Measurements from ENCODE around the gene GJB2. TPM values are rescaled to one million over a fixed set of nuclear protein-coding genes. Genes with fewer than 3 reads are reported as not detected.

GJB2 gene
- total RNA-seq, 1 donor: 3.4 TPM

DNA sequence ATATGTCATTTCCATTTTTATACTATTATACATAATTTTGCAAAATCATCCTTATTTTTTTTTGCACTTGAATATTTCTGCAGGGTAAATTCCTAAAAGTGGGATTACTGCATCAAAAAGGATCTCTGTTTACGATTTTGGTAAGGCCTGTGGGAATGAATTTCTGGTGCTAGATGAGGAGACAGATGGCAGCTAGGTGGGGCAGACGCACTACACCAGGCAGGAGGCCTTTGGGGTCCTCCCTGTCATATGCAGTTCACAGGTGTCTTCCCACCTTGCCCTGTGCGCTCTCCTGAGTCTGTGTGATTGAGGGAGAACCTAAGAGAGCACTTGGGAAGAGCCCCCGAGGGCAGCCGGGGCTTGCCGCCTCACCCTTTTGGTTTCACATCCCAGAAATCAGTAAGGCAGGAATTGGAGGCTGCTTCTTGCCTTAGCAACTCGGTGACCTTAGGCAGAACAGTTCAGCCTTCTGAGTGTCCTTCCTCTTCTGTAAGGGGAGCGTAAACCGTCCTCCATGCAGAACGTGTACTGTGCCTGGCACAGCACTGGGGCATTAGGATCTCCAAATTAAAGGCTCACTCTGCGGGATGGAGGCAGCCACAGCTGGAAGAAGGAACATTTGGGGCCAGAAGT is 13.4 kb upstream of the GJB2 start:
- H3K9me3 ChIP-seq (ENCODE audit: low read depth, low read length): no peaks in the 10 kb centered on the region
- H3K4me3 ChIP-seq (ENCODE audit: low read length): no peak overlapping the region
- peaks cover 12% of the 10 kb centered on the region for H3K27me3 ChIP-seq (ENCODE audit: insufficient read depth, low read length)
- no peaks in the 10 kb centered on the region for H3K4me1 ChIP-seq (ENCODE audit: insufficient read depth, low read length)

DNA sequence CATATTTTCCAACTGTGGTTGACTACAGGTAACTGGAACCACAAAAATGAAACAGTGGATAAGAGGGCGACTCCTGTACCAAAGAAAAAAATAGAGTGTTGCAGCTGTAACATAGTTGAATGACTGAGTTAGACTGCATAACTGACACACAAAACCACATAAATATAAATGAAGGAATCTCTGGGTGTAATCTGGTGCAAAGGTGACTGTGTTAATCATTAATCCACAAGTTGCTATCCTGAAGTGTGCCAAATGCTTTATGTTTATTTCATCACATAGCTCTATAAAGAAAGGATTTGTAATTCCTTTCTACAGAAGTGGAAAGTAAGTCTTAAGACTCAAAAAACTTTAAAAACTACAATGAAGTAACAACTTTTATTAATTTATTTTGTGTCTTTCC is 6.0 kb upstream of the GJB2 start:
- H3K27me3 ChIP-seq (ENCODE audit: insufficient read depth, low read length): peaks cover 46% of the 10 kb centered on the region

DNA sequence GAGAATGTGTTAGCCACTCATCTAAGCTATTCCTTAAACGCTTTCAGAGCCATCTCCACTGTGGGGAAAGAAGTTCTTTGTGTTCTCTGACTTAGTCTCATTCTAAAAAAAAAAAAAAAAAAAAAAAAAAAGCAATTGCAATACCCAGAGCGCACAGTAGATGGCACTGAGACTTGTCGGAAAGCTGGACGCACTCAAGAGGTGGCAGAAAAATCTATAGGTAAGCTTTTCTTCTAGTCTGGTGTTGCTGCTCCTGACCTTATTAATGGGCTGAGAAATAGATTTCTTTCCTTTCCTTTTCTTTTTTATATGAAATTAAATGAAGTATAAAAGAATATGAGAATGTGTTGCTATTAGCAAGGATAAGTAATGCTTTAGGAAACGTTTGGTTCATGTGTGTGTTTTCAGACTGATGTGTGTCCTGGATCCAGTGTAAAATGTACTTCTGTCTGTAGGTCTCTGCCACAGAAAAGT is 4.7 kb upstream of the GJB2 start:
- no peak overlapping the region for H3K4me3 ChIP-seq (ENCODE audit: low read length)
- peaks cover 24% of the 10 kb centered on the region for H3K4me1 ChIP-seq (ENCODE audit: insufficient read depth, low read length)
- H3K27me3 ChIP-seq (ENCODE audit: insufficient read depth, low read length): peaks cover 50% of the 10 kb centered on the region
- H3K9me3 ChIP-seq (ENCODE audit: low read depth, low read length): no peaks in the 10 kb centered on the region

More for the DNA sequence above, 6.0 kb upstream of the GJB2 start:
- no peak overlapping the region for H3K4me3 ChIP-seq (ENCODE audit: low read length)
- no peaks in the 10 kb centered on the region for H3K9me3 ChIP-seq (ENCODE audit: low read depth, low read length)
- peaks cover 15% of the 10 kb centered on the region for H3K4me1 ChIP-seq (ENCODE audit: insufficient read depth, low read length)

DNA sequence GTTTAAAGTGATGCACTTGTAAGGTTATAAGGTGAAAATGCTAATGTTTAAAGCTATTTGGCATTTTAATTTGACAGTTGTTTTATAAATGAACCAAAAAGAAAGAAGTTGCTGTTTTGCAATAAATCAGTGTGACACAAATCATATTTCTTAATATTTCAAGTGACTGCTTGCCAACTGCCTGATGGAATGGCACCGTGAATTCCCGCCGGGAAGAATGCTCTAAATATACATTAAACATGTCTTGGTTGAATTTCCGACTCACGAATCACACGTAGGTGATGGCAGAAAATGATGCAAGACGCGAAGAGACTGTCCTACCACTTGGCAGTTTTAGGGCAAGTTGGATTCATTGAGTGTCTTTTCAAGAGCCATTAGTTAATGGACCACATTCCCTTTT is 3.1 kb upstream of the GJB2 start:
- H3K9me3 ChIP-seq (ENCODE audit: low read depth, low read length): no peaks in the 10 kb centered on the region
- H3K27me3 ChIP-seq (ENCODE audit: insufficient read depth, low read length): peaks cover 62% of the 10 kb centered on the region
- H3K4me1 ChIP-seq (ENCODE audit: insufficient read depth, low read length): peaks cover 33% of the 10 kb centered on the region
- H3K4me3 ChIP-seq (ENCODE audit: low read length): no peak overlapping the region

DNA sequence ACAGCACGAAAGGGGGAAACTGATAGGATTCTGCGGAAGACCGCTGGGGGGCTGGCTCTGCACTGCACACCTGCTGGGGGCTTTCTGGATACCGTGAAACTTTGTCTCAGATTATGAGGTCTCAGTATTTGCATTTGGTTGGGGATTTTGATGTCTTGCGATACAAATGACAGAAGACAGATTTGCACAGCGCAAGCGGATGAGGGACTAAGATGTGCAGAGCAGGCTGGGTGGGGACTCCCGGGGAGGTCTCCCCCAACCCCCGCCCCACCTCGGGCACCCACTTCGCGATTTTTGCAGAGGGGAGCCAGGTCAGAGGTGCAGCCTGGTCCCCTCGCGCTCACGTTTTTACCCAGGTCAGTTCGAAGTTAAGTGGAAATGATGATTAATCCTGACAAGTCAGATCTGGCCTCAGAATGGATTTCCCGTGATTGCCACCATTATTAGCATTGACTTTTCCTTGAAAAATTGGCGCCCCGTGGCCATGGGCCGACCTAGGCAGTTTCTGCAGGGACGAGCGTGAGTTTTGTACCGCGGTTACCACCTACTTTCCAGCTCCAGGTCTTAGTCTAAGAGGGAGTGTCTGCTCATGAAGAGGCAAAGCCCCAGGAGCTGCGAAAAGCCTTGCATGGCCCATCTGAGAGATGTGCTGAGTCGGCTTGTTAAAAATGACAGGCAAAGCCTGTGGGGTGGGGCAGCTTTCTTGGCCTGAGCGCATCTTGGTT is 1.3 kb upstream of the GJB2 start:
- Histone ChIP-seq H3K4me1 (ENCODE audit: insufficient read depth, low read length) (peaks cover 38% of the 10 kb centered on the region), H3K9me3 (ENCODE audit: low read depth, low read length) (no peaks in the 10 kb centered on the region), H3K27me3 (ENCODE audit: insufficient read depth, low read length) (peaks cover 64% of the 10 kb centered on the region), H3K4me3 (ENCODE audit: low read length) (no peak overlapping the region)

DNA sequence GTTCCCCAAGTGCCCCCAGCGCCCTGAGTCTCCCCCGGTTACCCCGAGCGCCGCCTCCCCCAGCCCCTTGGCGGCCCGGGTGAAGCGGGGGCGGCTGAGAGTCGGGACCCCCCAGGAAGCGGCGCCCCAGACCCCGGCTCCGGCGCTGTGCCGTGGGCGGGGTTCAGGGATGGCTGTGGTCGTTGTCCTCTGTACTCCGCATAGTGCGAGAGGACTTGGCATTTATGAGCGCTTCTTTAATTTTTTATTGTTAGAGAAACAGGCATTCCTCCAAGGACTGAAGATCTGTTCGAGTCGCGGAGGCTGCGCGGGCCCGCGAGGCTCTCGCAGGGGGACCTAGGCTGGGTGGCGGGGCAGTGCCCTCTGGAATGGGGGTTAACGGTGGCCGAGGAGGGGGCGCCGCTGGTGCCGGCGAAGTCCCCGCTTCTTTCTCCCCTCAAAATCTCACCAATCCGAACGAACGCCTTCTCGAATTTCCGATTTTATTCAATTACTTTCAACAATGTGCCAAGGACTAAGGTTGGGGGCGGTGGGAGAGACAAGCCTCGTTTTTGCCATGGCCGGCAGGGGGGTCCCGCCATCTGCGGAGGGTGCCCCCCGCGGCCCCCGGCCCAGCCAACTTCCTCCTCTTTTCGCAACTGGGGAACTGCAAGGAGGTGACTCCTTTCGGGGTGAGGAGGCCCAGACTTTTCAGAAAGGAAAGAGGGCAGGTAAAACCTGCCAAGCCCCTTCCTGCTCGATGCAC is 596 bp upstream of the GJB2 start:
- H3K4me1 ChIP-seq (ENCODE audit: insufficient read depth, low read length): peaks cover 38% of the 10 kb centered on the region
- H3K27me3 ChIP-seq (ENCODE audit: insufficient read depth, low read length): peaks cover 64% of the 10 kb centered on the region
- H3K9me3 ChIP-seq (ENCODE audit: low read depth, low read length): no peaks in the 10 kb centered on the region
- H3K4me3 ChIP-seq (ENCODE audit: low read length): peak overlapping the region; percentile 5

DNA sequence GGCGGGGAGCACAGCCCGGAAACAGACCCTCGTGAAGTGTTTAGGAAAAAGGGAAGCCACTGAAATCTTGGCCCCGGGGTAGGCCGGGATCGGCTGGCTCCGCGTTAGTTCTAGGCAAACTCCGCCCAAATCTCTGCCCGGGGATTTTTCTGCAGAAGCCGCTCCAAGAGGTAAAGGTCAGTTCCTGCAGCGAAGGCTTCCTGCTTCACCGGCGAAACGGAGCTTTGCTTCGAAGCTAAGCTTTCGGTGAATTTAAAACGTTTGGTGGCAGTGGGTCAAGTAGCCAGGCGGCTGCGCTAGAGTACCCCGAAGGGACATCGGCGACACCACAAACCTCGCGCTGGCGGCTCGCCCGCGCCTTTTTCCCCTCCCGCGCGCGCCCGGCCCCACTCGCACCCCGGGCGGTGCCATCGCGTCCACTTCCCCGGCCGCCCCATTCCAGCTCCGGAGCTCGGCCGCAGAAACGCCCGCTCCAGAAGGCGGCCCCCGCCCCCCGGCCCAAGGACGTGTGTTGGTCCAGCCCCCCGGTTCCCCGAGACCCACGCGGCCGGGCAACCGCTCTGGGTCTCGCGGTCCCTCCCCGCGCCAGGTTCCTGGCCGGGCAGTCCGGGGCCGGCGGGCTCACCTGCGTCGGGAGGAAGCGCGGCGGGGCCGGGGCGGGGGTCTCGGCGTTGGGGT is 441 bp downstream of the GJB2 start:
- Histone ChIP-seq H3K9me3 (ENCODE audit: low read depth, low read length) (no peaks in the 10 kb centered on the region), H3K4me3 (ENCODE audit: low read length) (peak overlapping the region; percentile 9), H3K27me3 (ENCODE audit: insufficient read depth, low read length) (peaks cover 59% of the 10 kb centered on the region), H3K4me1 (ENCODE audit: insufficient read depth, low read length) (peaks cover 38% of the 10 kb centered on the region)

DNA sequence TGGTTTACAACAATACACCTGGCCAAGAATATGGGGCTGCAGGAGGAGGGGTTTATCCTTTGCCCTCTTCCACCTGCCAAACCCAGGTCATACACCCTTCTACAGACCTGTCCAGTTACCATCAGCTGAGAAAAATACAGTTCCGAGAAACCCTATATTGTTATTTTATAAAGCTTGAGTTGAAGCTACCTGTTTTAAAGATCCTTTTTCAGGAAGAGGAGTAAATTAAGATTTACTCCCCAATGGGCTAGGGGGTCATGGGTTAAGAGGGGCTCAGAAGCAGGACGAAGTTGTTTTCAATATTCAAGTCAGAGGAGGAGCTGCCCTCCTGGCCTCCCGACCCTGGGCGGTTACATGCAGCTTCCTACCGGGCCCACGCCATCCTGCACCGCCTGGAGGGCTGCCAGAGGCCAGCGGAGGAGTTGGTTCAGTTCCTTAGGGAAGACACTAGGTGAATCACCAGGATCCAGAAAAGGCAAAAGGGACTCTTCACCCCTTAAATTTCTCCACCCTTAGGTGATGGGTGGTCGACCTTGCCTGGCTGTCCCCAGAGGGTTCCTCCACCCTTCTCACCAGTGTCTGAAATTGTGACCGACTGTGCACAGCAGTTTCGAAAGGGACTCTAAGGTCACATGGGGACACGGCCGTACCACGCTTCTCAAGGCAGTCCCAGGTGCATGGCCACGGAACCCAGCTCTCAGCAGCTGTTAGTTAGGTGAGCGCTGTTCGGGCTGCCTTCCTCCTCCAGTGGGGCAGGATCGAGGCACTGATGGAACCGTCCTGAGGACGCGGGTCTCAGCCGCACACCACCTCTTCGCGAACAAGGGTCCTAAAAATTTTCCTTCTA is 1.2 kb downstream of the GJB2 start:
- H3K27me3 ChIP-seq (ENCODE audit: insufficient read depth, low read length): peaks cover 51% of the 10 kb centered on the region

DNA sequence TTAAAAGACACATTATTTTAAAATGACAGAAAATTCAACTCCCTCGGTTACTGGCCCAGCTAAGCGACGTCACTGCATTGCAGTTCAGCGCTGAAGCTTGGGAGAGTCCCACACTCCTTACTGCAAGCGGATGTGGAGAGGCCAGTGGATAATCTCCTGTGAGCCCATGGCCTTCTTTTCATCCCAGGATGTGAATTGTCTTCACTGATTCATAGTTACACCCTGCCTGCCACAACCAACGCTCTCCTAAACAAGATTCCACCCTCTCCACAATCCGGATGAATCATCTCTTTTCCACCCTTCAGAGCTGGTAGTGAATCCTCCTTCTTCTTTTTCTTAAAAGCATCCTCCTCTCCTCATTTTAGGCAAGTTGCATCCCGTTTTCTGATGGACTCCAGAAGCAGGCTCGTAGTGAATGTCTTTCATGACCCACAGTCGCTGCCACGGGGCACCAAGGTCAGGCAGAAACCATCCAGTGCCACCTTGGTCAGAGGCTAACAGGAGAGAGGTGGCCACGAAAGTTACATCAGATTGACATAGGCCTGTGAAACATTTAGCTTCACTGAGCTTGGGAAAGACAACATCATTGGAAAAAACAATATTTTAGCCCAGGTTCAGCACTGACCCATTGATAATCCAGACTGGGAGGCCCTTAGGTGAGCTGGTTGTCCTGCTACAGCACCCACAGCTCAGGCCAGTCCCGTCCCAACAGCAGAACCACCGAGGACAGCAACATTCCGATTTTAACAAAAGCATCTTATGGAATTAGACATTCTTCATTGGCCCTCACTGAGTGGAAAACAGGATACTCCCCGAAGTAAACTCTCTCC is 2.0 kb downstream of the GJB2 start:
- Histone ChIP-seq H3K27me3 (ENCODE audit: insufficient read depth, low read length) (peaks cover 43% of the 10 kb centered on the region), H3K4me1 (ENCODE audit: insufficient read depth, low read length) (peaks cover 36% of the 10 kb centered on the region)

More for the DNA sequence above, 1.2 kb downstream of the GJB2 start:
- no peaks in the 10 kb centered on the region for H3K9me3 ChIP-seq (ENCODE audit: low read depth, low read length)
- H3K4me1 ChIP-seq (ENCODE audit: insufficient read depth, low read length): peaks cover 38% of the 10 kb centered on the region
- H3K4me3 ChIP-seq (ENCODE audit: low read length): no peak overlapping the region

DNA sequence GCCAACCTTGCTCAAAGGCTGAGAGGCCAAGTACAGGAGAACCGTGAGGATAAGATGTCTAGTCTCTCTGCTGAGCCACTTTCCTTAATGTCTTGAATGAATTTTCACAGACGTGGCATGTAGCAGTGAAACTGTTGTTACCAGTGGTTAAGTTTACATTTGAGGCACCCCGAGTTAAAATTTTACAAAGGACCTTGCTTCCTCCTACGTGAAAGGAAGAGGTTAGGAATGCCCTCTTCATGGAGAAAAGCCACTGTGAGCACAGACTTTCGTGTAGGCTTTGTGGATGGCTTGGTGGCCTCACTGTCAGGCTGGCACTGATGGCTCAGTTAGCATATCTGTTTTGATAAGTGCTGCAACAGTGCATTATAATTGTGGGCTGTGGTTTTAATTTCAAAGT is 2.7 kb downstream of the GJB2 start:
- H3K4me3 ChIP-seq (ENCODE audit: low read length): no peak overlapping the region
- peaks cover 37% of the 10 kb centered on the region for H3K27me3 ChIP-seq (ENCODE audit: insufficient read depth, low read length)
- no peaks in the 10 kb centered on the region for H3K9me3 ChIP-seq (ENCODE audit: low read depth, low read length)
- H3K4me1 ChIP-seq (ENCODE audit: insufficient read depth, low read length): peaks cover 31% of the 10 kb centered on the region

More for the DNA sequence above, 2.0 kb downstream of the GJB2 start:
- no peak overlapping the region for H3K4me3 ChIP-seq (ENCODE audit: low read length)
- H3K9me3 ChIP-seq (ENCODE audit: low read depth, low read length): no peaks in the 10 kb centered on the region

DNA sequence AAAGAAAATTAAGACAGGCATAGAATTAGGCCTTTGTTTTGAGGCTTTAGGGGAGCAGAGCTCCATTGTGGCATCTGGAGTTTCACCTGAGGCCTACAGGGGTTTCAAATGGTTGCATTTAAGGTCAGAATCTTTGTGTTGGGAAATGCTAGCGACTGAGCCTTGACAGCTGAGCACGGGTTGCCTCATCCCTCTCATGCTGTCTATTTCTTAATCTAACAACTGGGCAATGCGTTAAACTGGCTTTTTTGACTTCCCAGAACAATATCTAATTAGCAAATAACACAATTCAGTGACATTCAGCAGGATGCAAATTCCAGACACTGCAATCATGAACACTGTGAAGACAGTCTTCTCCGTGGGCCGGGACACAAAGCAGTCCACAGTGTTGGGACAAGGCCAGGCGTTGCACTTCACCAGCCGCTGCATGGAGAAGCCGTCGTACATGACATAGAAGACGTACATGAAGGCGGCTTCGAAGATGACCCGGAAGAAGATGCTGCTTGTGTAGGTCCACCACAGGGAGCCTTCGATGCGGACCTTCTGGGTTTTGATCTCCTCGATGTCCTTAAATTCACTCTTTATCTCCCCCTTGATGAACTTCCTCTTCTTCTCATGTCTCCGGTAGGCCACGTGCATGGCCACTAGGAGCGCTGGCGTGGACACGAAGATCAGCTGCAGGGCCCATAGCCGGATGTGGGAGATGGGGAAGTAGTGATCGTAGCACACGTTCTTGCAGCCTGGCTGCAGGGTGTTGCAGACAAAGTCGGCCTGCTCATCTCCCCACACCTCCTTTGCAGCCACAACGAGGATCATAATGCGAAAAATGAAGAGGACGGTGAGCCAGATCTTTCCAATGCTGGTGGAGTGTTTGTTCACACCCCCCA is 3.8 kb downstream of the GJB2 start:
- H3K4me1 ChIP-seq (ENCODE audit: insufficient read depth, low read length): peaks cover 24% of the 10 kb centered on the region
- no peak overlapping the region for H3K4me3 ChIP-seq (ENCODE audit: low read length)
- H3K9me3 ChIP-seq (ENCODE audit: low read depth, low read length): no peaks in the 10 kb centered on the region
- H3K27me3 ChIP-seq (ENCODE audit: insufficient read depth, low read length): peaks cover 25% of the 10 kb centered on the region

DNA sequence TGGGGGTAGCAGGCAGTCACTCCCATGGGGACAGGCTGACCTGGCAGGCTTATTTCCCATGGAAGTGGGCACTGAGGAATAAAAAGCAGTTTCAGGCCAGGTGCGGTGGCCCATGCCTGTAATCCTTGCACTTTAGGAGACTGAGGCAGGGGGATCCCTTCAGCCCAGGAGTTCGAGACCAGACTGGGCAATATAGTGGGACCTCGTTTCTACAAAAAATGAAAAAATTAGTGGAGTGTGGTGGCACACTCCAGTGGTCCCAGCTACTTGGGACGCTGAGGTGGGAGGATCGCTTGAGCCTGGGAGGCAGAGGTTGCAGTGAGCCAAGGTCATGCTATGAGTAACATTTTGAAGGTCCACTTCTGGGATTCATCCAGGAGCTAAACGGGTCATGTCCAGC is 6.0 kb downstream of the GJB2 start:
- Histone ChIP-seq H3K27me3 (ENCODE audit: insufficient read depth, low read length) (peaks cover 11% of the 10 kb centered on the region), H3K4me3 (ENCODE audit: low read length) (no peak overlapping the region), H3K9me3 (ENCODE audit: low read depth, low read length) (no peaks in the 10 kb centered on the region), H3K4me1 (ENCODE audit: insufficient read depth, low read length) (peaks cover 8% of the 10 kb centered on the region)

Measured in mononuclear cell (primary cell).